DMS53 (cell line): ENCODE data around the gene NOCT.
"Not testable (repeated sequence)": the region's sequence is repeated elsewhere in the genome, so short reads cannot be mapped to it uniquely, and the experiment has no call there.

Source experiments
- DNase-seq: peaks from one replicate; lab custom pipeline; 2025; lab: John Stamatoyannopoulos, UW

Gene NOCT

GRCh38 chr4:139009702-139010101 lies 5.9 kb upstream of the NOCT start:
- DNase-seq = peak; percentile 14

DNA sequence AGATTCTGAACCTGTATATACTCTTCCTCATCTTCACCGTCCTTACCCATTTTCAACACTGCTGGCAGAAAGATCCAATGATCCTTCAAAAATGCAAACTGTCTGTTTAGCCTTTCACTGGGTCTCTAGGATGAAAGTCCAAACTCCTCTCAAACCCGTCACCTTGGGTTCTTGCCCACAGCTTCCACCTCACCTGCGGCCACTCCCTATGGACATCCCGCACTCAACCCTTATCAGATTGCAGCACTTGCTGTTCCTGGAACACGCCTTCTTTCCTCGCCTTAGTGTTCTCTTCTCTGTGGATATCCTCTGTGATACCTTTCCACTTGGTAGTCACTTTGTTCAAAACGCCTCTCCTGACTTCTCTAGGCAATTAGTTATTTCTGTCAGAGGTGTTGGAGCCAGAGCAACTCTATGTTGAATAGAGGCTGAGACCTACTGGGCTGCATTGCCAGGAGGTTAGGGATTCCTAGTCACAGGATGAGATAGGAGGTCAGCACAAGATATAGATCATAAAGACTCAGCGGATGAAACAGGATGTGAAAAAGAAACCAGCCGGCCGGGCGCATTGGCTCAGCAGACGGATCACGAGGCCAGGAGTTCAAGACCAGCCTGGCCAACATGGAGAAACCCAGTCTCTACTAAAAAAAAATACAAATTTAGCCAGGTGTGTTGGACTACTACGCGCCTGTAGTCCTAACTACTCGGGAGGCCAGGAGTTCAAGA lies 4.2 kb upstream of the NOCT start:
- DNase-seq = peak; percentile 7

DNA sequence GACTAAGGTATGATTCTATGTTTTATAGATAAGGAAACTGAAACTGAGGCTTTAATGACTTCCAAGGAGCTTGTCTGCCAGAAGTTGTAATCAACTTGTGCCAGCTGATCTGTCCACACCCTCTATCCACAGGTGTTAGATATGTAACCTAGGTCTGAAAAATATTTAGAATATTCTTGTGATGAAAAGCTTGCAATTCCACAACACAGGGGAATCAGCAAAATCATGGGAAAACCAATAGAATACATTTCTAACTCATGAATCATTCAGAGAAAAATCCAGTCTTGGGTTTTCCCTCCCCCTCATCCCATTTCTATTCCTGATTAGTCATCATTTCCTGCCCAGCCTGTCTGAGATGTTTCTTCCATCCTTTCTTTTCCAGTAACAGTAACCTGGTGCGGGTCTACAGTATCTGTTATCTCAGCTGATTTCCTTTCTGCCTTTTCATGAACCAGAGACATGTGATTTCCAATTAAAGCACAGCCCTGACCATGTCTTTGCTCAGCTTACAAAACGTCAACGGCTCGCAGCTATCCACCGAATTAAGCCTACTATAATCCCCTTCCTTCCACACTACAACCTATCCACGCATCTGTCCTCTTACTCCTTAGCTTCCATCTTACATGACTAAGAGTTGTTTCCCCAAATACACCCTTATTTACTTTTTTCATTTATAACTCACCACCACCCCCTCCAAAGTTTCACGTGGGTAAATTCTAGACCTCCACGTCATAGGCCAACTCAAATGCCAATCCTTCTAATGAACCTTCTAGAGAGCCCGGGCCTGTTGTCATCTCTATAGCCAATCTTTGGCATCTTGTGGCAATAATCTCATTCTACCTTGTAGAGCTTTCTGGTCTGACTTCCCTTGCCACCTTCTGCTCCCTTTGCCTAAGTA lies 961 bp upstream of the NOCT start:
- DNase-seq = peak; percentile 73

- peak; percentile 62 for DNase-seq
These were observed 429 bp downstream of the NOCT start for GRCh38 chr4:139015948-139016471.

DNA sequence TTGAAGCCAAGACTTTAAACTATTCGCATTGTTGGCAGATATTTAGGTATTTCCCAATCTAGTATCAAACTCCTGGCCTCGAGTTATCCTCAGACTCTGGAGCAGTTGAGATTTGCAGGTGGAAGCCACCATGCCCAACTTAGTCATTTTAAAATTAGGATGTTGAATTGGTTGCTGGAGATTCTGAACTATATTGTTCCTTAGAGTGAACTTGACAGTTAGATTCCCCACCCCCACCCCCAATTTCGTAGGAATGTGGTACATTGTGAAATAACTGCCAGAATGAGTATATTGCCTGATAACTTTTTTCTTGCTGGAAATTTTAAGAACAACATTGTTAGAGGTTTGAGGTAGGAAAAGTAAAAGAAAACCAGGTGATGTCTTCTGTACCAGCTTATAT lies 2.3 kb downstream of the NOCT start:
- DNase-seq = no peak

GRCh38 chr4:139018501-139018900 lies 2.9 kb downstream of the NOCT start:
- DNase-seq = no peak

- DNase-seq = no peak
These were observed 3.6 kb downstream of the NOCT start for GRCh38 chr4:139018971-139019758.

DNA sequence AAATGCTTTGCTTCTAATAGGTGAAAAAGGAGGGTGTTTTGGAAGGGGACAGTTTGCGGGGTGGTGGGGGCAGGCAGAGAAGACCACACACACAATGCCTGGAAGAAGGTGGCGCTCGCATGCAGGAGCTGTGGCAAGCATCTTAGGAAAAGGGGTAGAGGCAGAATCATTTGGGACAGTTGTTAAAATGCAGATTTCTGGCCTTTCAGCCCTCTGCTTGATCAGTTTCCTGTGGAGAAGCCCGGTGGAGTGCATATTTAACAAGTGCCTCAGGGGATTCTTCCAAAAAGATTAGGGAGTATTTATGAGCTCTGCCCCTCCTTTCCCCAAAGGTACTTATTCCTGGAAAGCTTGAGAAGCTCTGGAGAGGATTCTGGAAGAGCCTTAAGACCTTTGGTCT lies 4.8 kb downstream of the NOCT start:
- DNase-seq = no peak

- not testable (repeated sequence) for DNase-seq
These were observed 5.5 kb downstream of the NOCT start for GRCh38 chr4:139021071-139021470.

GRCh38 chr4:139022835-139023234 lies 7.3 kb downstream of the NOCT start:
- no peak for DNase-seq

DNA sequence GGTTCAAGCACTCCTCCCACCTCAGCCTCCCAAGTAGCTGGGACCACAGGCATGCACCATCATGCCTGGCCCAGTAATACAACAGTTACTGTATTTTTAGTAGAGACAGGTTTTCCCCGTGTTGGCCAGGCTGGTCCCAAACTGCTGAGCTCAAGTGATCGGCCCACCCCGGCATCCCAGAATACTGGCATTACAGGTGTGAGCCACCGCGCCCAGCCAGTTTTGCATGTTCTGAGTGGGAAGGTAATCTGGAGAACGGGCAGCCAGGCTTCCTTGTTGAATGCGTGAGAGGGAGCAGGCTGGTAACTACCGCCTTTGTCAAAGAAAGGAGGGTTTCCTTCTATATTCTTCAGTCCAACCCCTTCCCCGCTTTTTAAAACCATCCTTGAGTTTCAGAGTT lies 9.1 kb downstream of the NOCT start:
- no peak for DNase-seq

GRCh38 chr4:139025841-139026240 lies 10.3 kb downstream of the NOCT start:
- DNase-seq = no peak

DNA sequence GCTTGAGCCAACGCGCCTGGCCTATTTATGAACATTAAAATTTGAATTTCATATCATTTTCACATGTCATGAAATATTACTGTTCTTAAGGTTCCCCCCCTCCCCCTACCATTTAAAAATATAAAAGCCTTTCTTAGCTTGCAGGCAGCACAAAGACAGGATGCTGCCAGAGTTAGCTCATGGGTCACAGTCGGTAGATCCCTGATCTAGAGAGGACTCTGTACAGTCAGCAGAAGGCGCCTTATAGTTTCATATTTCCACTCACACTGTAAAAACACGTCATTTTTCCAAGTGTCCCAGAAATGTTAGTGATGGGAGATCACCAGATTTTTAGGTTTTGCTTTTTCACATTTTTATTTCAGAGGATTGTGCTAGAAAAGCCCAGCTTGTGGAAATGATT lies 12.2 kb downstream of the NOCT start:
- DNase-seq = peak; percentile 55

DNA sequence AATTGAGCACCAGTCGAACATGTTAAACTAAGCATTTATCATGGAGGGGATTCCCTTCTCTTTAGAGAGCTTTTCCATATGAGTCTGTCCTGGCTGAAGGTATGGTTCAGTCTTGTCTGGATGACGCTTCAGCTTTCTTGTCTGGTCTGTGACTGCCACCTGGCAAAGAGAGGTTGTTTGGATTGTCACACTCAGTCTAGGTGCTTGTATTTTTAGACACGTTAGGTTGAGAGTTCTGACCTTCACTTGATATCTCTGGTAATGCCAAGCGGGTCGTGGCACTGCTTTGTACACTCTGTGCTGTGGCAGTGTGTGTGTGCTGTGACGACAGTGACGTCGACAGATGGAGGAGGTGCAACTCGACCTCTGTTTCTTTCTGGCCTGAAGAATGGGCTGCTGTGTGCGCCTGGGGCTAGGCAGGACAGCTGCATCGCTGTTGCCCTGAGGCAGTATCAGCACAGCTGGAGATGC lies 12.6 kb downstream of the NOCT start:
- DNase-seq = peak; percentile 89

- DNase-seq = not testable (repeated sequence)
These were observed 14.3 kb downstream of the NOCT start for GRCh38 chr4:139029866-139030363.

GRCh38 chr4:139030614-139031235 lies 15.1 kb downstream of the NOCT start:
- peak; percentile 82 for DNase-seq

DNA sequence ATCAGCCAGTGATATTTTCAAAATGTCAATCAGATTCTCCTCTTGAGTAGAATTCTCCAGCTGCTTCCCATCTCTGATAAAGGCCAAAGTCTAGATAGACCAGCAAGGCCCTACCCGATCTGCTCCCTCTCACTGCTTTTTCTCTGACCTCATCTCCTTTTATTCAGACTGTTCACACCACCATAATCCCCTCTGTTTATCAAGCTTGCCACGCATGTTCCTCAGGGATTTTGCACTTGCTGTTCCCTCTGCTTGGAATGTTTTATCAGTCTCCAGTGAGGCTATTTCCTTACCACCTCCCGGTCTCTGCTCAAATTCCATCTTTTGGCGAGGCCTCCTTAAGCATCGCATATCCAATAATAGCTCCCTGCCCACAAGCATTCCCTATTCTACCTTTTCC lies 20.1 kb downstream of the NOCT start:
- DNase-seq = no peak

GRCh38 chr4:139036885-139037284 lies 21.3 kb downstream of the NOCT start:
- DNase-seq = no peak

- DNase-seq = no peak
These were observed 23.4 kb downstream of the NOCT start for GRCh38 chr4:139038874-139039443.

DNA sequence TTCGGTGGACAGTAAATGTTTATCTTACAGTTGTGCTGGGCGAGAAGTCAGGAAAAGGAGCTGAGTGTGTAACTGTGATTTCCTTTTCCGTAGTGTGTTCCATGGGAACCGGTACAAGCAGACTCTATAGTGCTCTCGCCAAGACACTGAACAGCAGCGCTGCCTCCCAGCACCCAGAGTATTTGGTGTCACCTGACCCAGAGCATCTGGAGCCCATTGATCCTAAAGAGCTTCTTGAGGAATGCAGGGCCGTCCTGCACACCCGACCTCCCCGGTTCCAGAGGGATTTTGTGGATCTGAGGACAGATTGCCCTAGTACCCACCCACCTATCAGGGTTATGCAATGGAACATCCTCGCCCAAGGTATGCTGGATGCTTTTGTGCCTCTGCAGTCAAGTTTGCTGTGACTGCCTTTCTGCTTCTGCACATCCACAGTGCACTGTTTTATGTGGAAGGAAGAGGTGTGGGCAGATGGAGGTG lies 27.4 kb downstream of the NOCT start:
- DNase-seq = no peak

GRCh38 chr4:139044291-139044690 lies 28.7 kb downstream of the NOCT start:
- DNase-seq = no peak
